IMR-90 (cell line): ENCODE measurements around the gene MEGF6. TPM values are rescaled to one million over a fixed set of nuclear protein-coding genes. Genes with fewer than 3 reads are reported as not detected.

Experiments used
- ATAC-seq: fragments of 200-7000 bp; cut with Tn5 transposase; 2 replicates; pipeline ENCODE4 v1.9.1; 2020; ENCODE audit warnings: low read depth, mild to moderate bottlenecking, moderate library complexity
- BruUV-seq: library from RNA; stranded (reverse); fragments of 400-500 nt; replicated peaks from 2 replicates; lab custom pipeline; 2021; lab: Mats Ljungman, UMichigan
- CTCF ChIA-PET: fragments of 300-600 bp; formaldehyde crosslinking; extraction: SDS; loops from one replicate; lab custom pipeline; 2021; ENCODE audit warnings: antibody characterized with exemption; lab: Yijun Ruan, JAX
- POLR2A ChIA-PET: fragments of 300-600 bp; sonication (Branson Sonifier 250); formaldehyde crosslinking; loops from one replicate; lab custom pipeline; 2022; ENCODE audit warnings: antibody characterized with exemption; ENCODE audit not compliant: unreplicated experiment; lab: Charles Lee
- DNase-seq: peaks from one replicate; pipeline ENCODE4 v3.0.0; 2013
- H2AFZ ChIP-seq: replicated peaks from 2 replicates; pipeline ENCODE3; 2013; ENCODE audit warnings: low read length, mild to moderate bottlenecking; ENCODE audit not compliant: poor library complexity
- H2AK5ac ChIP-seq: 2 replicates; pipeline ENCODE4 v1.6.1; 2013; ENCODE audit warnings: low read depth, low read length, inconsistent platforms
- H2AK9ac ChIP-seq: replicated peaks from 2 replicates; pipeline ENCODE3; 2013; ENCODE audit warnings: mild to moderate bottlenecking, low read depth, low read length, moderate library complexity; ENCODE audit not compliant: poor library complexity
- H2BK120ac ChIP-seq: 2 replicates; pipeline ENCODE4 v1.6.1; 2013; ENCODE audit warnings: low read depth, low read length, inconsistent platforms
- H2BK15ac ChIP-seq: 3 replicates; pipeline ENCODE4 v1.6.1; 2013; ENCODE audit warnings: low read depth, low read length, inconsistent platforms
- H2BK20ac ChIP-seq: 2 replicates; pipeline ENCODE4 v1.6.1; 2013; ENCODE audit warnings: low read depth, mild to moderate bottlenecking, inconsistent platforms, low read length, moderate library complexity
- H2BK5ac ChIP-seq: 2 replicates; pipeline ENCODE4 v1.6.1; 2013; ENCODE audit warnings: mild to moderate bottlenecking, low read depth, low read length, inconsistent platforms; ENCODE audit not compliant: poor library complexity, severe bottlenecking
- H3K14ac ChIP-seq: replicated peaks from 2 replicates; pipeline ENCODE4 v1.6.1; 2013; ENCODE audit warnings: low read depth, low read length, inconsistent platforms
- H3K18ac ChIP-seq: 2 replicates; pipeline ENCODE4 v1.6.1; 2013; ENCODE audit warnings: low read depth, low read length, control low read depth
- H3K23ac ChIP-seq: 2 replicates; pipeline ENCODE4 v1.6.1; 2013; ENCODE audit warnings: low read depth, low read length, inconsistent platforms
- H3K27ac ChIP-seq: 2 replicates; pipeline ENCODE4 v1.5.1; 2013; ENCODE audit warnings: mild to moderate bottlenecking, control low read depth, low read length; ENCODE audit not compliant: insufficient read depth
- H3K27me3 ChIP-seq: 2 replicates; pipeline ENCODE4 v1.6.1; 2013; ENCODE audit warnings: low read length; ENCODE audit not compliant: control insufficient read depth, insufficient read depth
- H3K36me3 ChIP-seq: 2 replicates; pipeline ENCODE4 v1.6.1; 2013; ENCODE audit warnings: low read length, mixed read lengths; ENCODE audit not compliant: control insufficient read depth, insufficient read depth
- H3K4ac ChIP-seq: 2 replicates; pipeline ENCODE4 v1.6.1; 2013; ENCODE audit warnings: low read depth, low read length, inconsistent platforms
- H3K4me1 ChIP-seq: 2 replicates; pipeline ENCODE4 v1.6.1; 2013; ENCODE audit warnings: low read length, mixed read lengths; ENCODE audit not compliant: control insufficient read depth, insufficient read depth
- H3K4me2 ChIP-seq: 2 replicates; pipeline ENCODE4 v1.6.1; 2013; ENCODE audit warnings: low read depth, mild to moderate bottlenecking, control low read depth, low read length, moderate library complexity
- H3K4me3 ChIP-seq: 2 replicates; pipeline ENCODE4 v1.5.1; 2013; ENCODE audit warnings: low read depth, mild to moderate bottlenecking, control low read depth, low read length, moderate library complexity; ENCODE audit not compliant: insufficient read depth
- H3K56ac ChIP-seq: 2 replicates; pipeline ENCODE4 v1.6.1; 2013; ENCODE audit warnings: low read length, inconsistent platforms; ENCODE audit not compliant: insufficient read depth; ENCODE audit errors: extremely low read depth
- H3K79me1 ChIP-seq, 2 experiments: 2 replicates each; pipeline ENCODE4 v1.6.1; 2013; ENCODE audit warnings: low read length in 2 of 2, inconsistent platforms in 1 of 2, low read depth in 1 of 2
- H3K9ac ChIP-seq: 2 replicates; pipeline ENCODE4 v1.6.1; 2013; ENCODE audit warnings: low read depth, low read length, control low read depth
- H3K9me1 ChIP-seq: 2 replicates; pipeline ENCODE4 v1.6.1; 2013; ENCODE audit warnings: low read length, inconsistent platforms; ENCODE audit not compliant: insufficient read depth
- H3K9me3 ChIP-seq: 2 replicates; pipeline ENCODE4 v1.6.1; 2013; ENCODE audit warnings: low read length; ENCODE audit not compliant: control insufficient read depth, insufficient read depth
- H4K20me1 ChIP-seq: 2 replicates; pipeline ENCODE4 v1.6.1; 2013; ENCODE audit warnings: low read length, inconsistent platforms; ENCODE audit not compliant: insufficient read depth
- H4K5ac ChIP-seq: 2 replicates; pipeline ENCODE4 v1.6.1; 2013; ENCODE audit warnings: mild to moderate bottlenecking, low read depth, low read length, control low read depth
- H4K8ac ChIP-seq, 2 experiments: 2 replicates each; pipeline ENCODE4 v1.6.1; 2013; ENCODE audit warnings: low read depth in 2 of 2, low read length in 2 of 2, control low read depth in 1 of 2, inconsistent platforms in 1 of 2
- H4K91ac ChIP-seq: 2 replicates; pipeline ENCODE4 v1.6.1; 2013; ENCODE audit warnings: low read depth, low read length, inconsistent platforms; ENCODE audit not compliant: insufficient read depth
- CHD1 ChIP-seq: IDR thresholded peaks from 2 replicates; pipeline ENCODE4 v1.6.1; 2012; ENCODE audit warnings: low read depth, low read length, improper control_type of control experiment
- MAFK ChIP-seq: IDR thresholded peaks from 2 replicates; pipeline ENCODE4 v1.6.1; 2012; ENCODE audit warnings: low read depth, low read length, improper control_type of control experiment
- MAZ ChIP-seq: IDR thresholded peaks from 2 replicates; pipeline ENCODE4 v1.6.1; 2012; ENCODE audit warnings: low read depth, mild to moderate bottlenecking, low read length, improper control_type of control experiment, moderate library complexity, borderline replicate concordance
- NFE2L2 ChIP-seq: fragments of 150-350 bp; IDR thresholded peaks from 2 replicates; pipeline ENCODE4 v1.6.1; 2016; ENCODE audit warnings: low read depth, mild to moderate bottlenecking, low read length
- SMC3 ChIP-seq: fragments of 150-350 bp; IDR thresholded peaks from 2 replicates; pipeline ENCODE4 v1.6.1; 2016; ENCODE audit warnings: low read depth, mild to moderate bottlenecking, antibody characterized with exemption, low read length, moderate library complexity
- WGBS, 2 experiments: methylation state at CpG; one replicate each; pipeline versions ENCODE4 v1.1.5 to v1.1.7; 2013; ENCODE audit warnings: missing lambda C conversion rate in 2 of 2; ENCODE audit not compliant: insufficient read length in 1 of 2; ENCODE audit errors: extremely low coverage in 2 of 2; 5-methylcytosine and 5-hydroxymethylcytosine counted together
- dilution Hi-C: fragments of 300-500 bp; cut with HindIII; formaldehyde crosslinking; loops from one replicate; pipeline ENCODE4 v1.14.3; 2018; ENCODE audit warnings: low sequenced_read_pairs; ENCODE audit not compliant: unreplicated experiment
- in situ Hi-C: fragments of 300-500 bp; cut with MboI; formaldehyde crosslinking; loops from 3 replicates; pipeline ENCODE4 v1.14.3; 2019; ENCODE audit warnings: low sequenced_read_pairs, inconsistent platforms, mixed read lengths
- intact Hi-C: fragments of 100-400 bp; cut with micrococcal nuclease; formaldehyde crosslinking; loops from 2 replicates; pipeline ENCODE4 v1.10.0; 2022
- polyA plus RNA-seq, 3 experiments: library from polyadenylated mRNA; depleted of rRNA; stranded (reverse); fragments of >200 nt; gene quantifications; 2 replicates each; pipeline ENCODE4 v1.2.3, GENCODE V29; 2012; ENCODE audit warnings: low replicate concordance in 1 of 3
- total RNA-seq: library from RNA; depleted of rRNA; stranded (reverse); fragments of >200 nt; gene quantifications from 2 replicates; pipeline ENCODE4 v1.2.3, GENCODE V29; 2012

The MEGF6 gene
- total and polyA plus RNA-seq, 2 of the 4 experiments (the other 2 are of a cell fraction), result 0.72 to 4.1 TPM

DNA sequence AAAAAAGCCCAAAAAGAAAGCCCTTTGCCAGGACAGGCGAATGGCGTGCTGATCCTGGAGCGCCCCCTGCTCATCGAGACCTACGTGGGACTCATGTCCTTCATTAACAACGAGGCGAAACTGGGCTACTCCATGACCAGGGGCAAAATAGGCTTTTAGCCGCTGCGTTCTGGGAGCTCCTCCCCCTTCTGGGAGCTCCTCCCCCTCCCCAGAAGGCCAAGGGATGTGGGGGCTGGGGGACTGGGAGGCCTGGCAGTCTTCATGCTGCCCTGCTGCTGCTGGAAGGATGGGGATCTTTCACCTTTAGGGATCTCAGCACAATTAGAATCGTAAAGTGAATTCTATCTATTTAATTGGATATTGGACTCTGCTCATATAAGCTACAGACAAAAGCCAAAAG lies 17.1 kb upstream of the MEGF6 start:
- H3K4me1 ChIP-seq, result peaks cover 4% of the 10 kb centered on the region
- H3K23ac ChIP-seq, result no peak overlapping the region
- H3K9me3 ChIP-seq, result no peaks in the 10 kb centered on the region
- 100% methylated on average over 2 of the region's 10 CpGs; no CpG with 5 or more reads in 1 of the 2 experiments for WGBS, 2 experiments
- H3K9ac ChIP-seq, result no peak overlapping the region
- H2AFZ ChIP-seq, result no peak overlapping the region
- no peaks in the 10 kb centered on the region; the same call in none of the 2 replicates for H4K20me1 ChIP-seq
- no peak overlapping the region for H4K5ac ChIP-seq
- no peak overlapping the region for H3K14ac ChIP-seq
- no peak for TF ChIP-seq SMC3
- TF ChIP-seq MAFK, result no peak
- no peak for TF ChIP-seq CHD1
- no peak for TF ChIP-seq NFE2L2
- no peak for TF ChIP-seq MAZ
- H3K4me3 ChIP-seq, result no peak overlapping the region
- no peak for ATAC-seq
- in situ Hi-C loops, result no loop called here
- no peak overlapping the region for H2BK5ac ChIP-seq
- H2BK15ac ChIP-seq, result no peak overlapping the region
- H3K9me1 ChIP-seq, result no peaks in the 10 kb centered on the region
- H3K18ac ChIP-seq, result no peak overlapping the region
- dilution Hi-C loops, result no loop called here
- no peak for DNase-seq
- H2AK9ac ChIP-seq, result no peak overlapping the region
- H2AK5ac ChIP-seq, result no peak overlapping the region
- no peak overlapping the region for H3K27ac ChIP-seq
- no peak overlapping the region for H4K91ac ChIP-seq
- CTCF ChIA-PET, result no interaction called here
- H3K36me3 ChIP-seq, result peaks cover 49% of the 10 kb centered on the region
- no TSS peak for BruUV-seq
- no peaks in the 10 kb centered on the region for H3K27me3 ChIP-seq
- intact Hi-C loops, result no loop called here
- POLR2A ChIA-PET, result no interaction called here
- H4K8ac ChIP-seq, result no peak overlapping the region
- H3K4me2 ChIP-seq, result no peak overlapping the region
- no peak overlapping the region for H3K56ac ChIP-seq
- H3K79me1 ChIP-seq, result peaks cover 11 to 17% of the 10 kb centered on the region in 2 experiments; a peak in 3 of 4 replicates
- no peak overlapping the region for H2BK120ac ChIP-seq
- no peak overlapping the region for H3K4ac ChIP-seq
- H2BK20ac ChIP-seq, result no peak overlapping the region
